Pericardium fibroblast (primary cell): ENCODE measurements around the gene XNDC1N. TPM values are rescaled to one million over a fixed set of nuclear protein-coding genes. Genes with fewer than 3 reads are reported as not detected.

Experiments used
- total RNA-seq: library from RNA; depleted of rRNA; stranded (reverse); fragments of >200 nt; gene quantifications from 2 replicates; pipeline ENCODE4 v1.2.3, GENCODE V29; 2015

Gene XNDC1N
- total RNA-seq: 0.70 and 0.77 TPM in 2 replicates

GRCh38 chr11:71927820-71928736 lies at the start of gene XNDC1N:
Gene XNDC1N, minus strand, starts transcription at chr11:71928594. Its CDS starts 5,241 bp downstream, at chr11:71923353.

GRCh38 chr11:71928737-71929443 lies 496 bp upstream of the XNDC1N start, which contains the start of gene RNF121:
Gene RNF121, plus strand, starts transcription at chr11:71929046. Its CDS starts 16 bp downstream, at chr11:71929062.

Other genes starting within 250 kb of the XNDC1N start
- gene DEFB108B, start 95.4 kb downstream of the XNDC1N start, total RNA-seq: not detected in 2 replicates
- not detected in 2 replicates for gene DEFB131B, start 50.1 kb downstream of the XNDC1N start, total RNA-seq
- gene RNF121, start 452 bp upstream of the XNDC1N start, total RNA-seq: 17.4 and 19.3 TPM in 2 replicates
- gene IL18BP, start 70.3 kb upstream of the XNDC1N start, total RNA-seq: 0.23 and 1.0 TPM in 2 replicates
- 105 and 128 TPM in 2 replicates for gene NUMA1, start 151.9 kb upstream of the XNDC1N start, total RNA-seq
- 2.7 and 3.8 TPM in 2 replicates for gene LRRC51, start 152.3 kb upstream of the XNDC1N start, total RNA-seq
- gene LAMTOR1, start 174.7 kb upstream of the XNDC1N start, total RNA-seq: 111 and 179 TPM in 2 replicates
- not detected in 2 replicates for gene TOMT, start 177.3 kb upstream of the XNDC1N start, total RNA-seq
- 13.7 and 32.2 TPM in 2 replicates for gene ANAPC15, start 184.1 kb upstream of the XNDC1N start, total RNA-seq
- gene FOLR3, start 207.1 kb upstream of the XNDC1N start, total RNA-seq: not detected in 2 replicates